ENCODE data around the gene DEPDC5.

DEPDC5 gene

GRCh38 chr22:31915586-31915985 lies 161.8 kb downstream of the DEPDC5 start:
- H3K4me1 Mint-ChIP-seq, result peaks cover 11% of the 10 kb centered on the region
- no peaks in the 10 kb centered on the region for H3K9me3 Mint-ChIP-seq
- no peak overlapping the region for H3K27ac Mint-ChIP-seq
- H3K4me3 Mint-ChIP-seq, result no peak overlapping the region
- CTCF ChIA-PET, result no interaction called here
- DNase-seq, result no peak
- H3K36me3 Mint-ChIP-seq, result no peaks in the 10 kb centered on the region
- H3K27me3 Mint-ChIP-seq, result peaks cover 3% of the 10 kb centered on the region

- Mint-ChIP-seq H3K27ac (no peak overlapping the region), H3K27me3 (peaks cover 3% of the 10 kb centered on the region), H3K4me3 (no peak overlapping the region), H3K36me3 (no peaks in the 10 kb centered on the region), H3K9me3 (no peaks in the 10 kb centered on the region), H3K4me1 (peaks cover 11% of the 10 kb centered on the region)
- CTCF ChIA-PET, result no interaction called here
- peak; percentile 23 for DNase-seq
Measured at GRCh38 chr22:31917227-31917921, 163.6 kb downstream of the DEPDC5 start.

GRCh38 chr22:31919730-31920129 lies 165.9 kb downstream of the DEPDC5 start:
- Mint-ChIP-seq H3K9me3 (no peaks in the 10 kb centered on the region), H3K27ac (no peak overlapping the region), H3K4me1 (peaks cover 22% of the 10 kb centered on the region), H3K27me3 (peaks cover 14% of the 10 kb centered on the region), H3K36me3 (no peaks in the 10 kb centered on the region), H3K4me3 (no peak overlapping the region)
- CTCF ChIA-PET, result interaction anchor here (0.6 kb wide), 1 partner anchor 32 kb away, joined by 3 read pairs; no protein-coding TSS in a partner anchor
- no peak for DNase-seq

GRCh38 chr22:31920306-31920705 lies 166.5 kb downstream of the DEPDC5 start:
- H3K4me3 Mint-ChIP-seq, result no peak overlapping the region
- peaks cover 19% of the 10 kb centered on the region for H3K27me3 Mint-ChIP-seq
- peaks cover 22% of the 10 kb centered on the region for H3K4me1 Mint-ChIP-seq
- CTCF ChIA-PET, result no interaction called here
- no peak for DNase-seq
- no peaks in the 10 kb centered on the region for H3K36me3 Mint-ChIP-seq
- H3K27ac Mint-ChIP-seq, result no peak overlapping the region
- H3K9me3 Mint-ChIP-seq, result no peaks in the 10 kb centered on the region

- Mint-ChIP-seq H3K4me1 (peaks cover 22% of the 10 kb centered on the region), H3K9me3 (no peaks in the 10 kb centered on the region), H3K4me3 (no peak overlapping the region), H3K27ac (no peak overlapping the region), H3K27me3 (peaks cover 27% of the 10 kb centered on the region), H3K36me3 (no peaks in the 10 kb centered on the region)
- CTCF ChIA-PET, result no interaction called here
- no peak for DNase-seq
Measured at GRCh38 chr22:31921106-31921505, 167.3 kb downstream of the DEPDC5 start.

- DNase-seq, result no peak
- Mint-ChIP-seq H3K4me1 (peaks cover 14% of the 10 kb centered on the region), H3K36me3 (no peaks in the 10 kb centered on the region), H3K27ac (no peak overlapping the region), H3K4me3 (no peak overlapping the region), H3K9me3 (no peaks in the 10 kb centered on the region), H3K27me3 (peaks cover 40% of the 10 kb centered on the region)
- CTCF ChIA-PET, result no interaction called here
Measured at GRCh38 chr22:31922534-31922933, 168.7 kb downstream of the DEPDC5 start.

- H3K9me3 Mint-ChIP-seq, result no peaks in the 10 kb centered on the region
- DNase-seq, result no peak
- no peak overlapping the region for H3K4me3 Mint-ChIP-seq
- no peak overlapping the region for H3K27ac Mint-ChIP-seq
- H3K36me3 Mint-ChIP-seq, result no peaks in the 10 kb centered on the region
- peaks cover 46% of the 10 kb centered on the region for H3K27me3 Mint-ChIP-seq
- CTCF ChIA-PET, result no interaction called here
- peaks cover 11% of the 10 kb centered on the region for H3K4me1 Mint-ChIP-seq
Measured at GRCh38 chr22:31923136-31923535, 169.3 kb downstream of the DEPDC5 start.

- no peak for DNase-seq
- Mint-ChIP-seq H3K4me1 (peaks cover 11% of the 10 kb centered on the region), H3K9me3 (no peaks in the 10 kb centered on the region), H3K27me3 (peaks cover 47% of the 10 kb centered on the region), H3K27ac (no peak overlapping the region), H3K4me3 (no peak overlapping the region), H3K36me3 (no peaks in the 10 kb centered on the region)
- CTCF ChIA-PET, result no interaction called here
Measured at GRCh38 chr22:31923747-31924146, 169.9 kb downstream of the DEPDC5 start.

- H3K27ac Mint-ChIP-seq, result no peak overlapping the region
- no peaks in the 10 kb centered on the region for H3K36me3 Mint-ChIP-seq
- DNase-seq, result no peak
- peaks cover 60% of the 10 kb centered on the region for H3K27me3 Mint-ChIP-seq
- peaks cover 11% of the 10 kb centered on the region for H3K4me1 Mint-ChIP-seq
- CTCF ChIA-PET, result no interaction called here
- no peaks in the 10 kb centered on the region for H3K9me3 Mint-ChIP-seq
- H3K4me3 Mint-ChIP-seq, result no peak overlapping the region
Measured at GRCh38 chr22:31925056-31925455, 171.2 kb downstream of the DEPDC5 start.

- CTCF ChIA-PET, result no interaction called here
- H3K4me1 Mint-ChIP-seq, result peaks cover 11% of the 10 kb centered on the region
- DNase-seq, result no peak
- H3K4me3 Mint-ChIP-seq, result no peak overlapping the region
- no peaks in the 10 kb centered on the region for H3K36me3 Mint-ChIP-seq
- H3K9me3 Mint-ChIP-seq, result no peaks in the 10 kb centered on the region
- peaks cover 64% of the 10 kb centered on the region for H3K27me3 Mint-ChIP-seq
- no peak overlapping the region for H3K27ac Mint-ChIP-seq
Measured at GRCh38 chr22:31926024-31926423, 172.2 kb downstream of the DEPDC5 start.

GRCh38 chr22:31926969-31927368 lies 173.2 kb downstream of the DEPDC5 start:
- H3K27me3 Mint-ChIP-seq, result peaks cover 71% of the 10 kb centered on the region
- no peaks in the 10 kb centered on the region for H3K36me3 Mint-ChIP-seq
- no peak overlapping the region for H3K27ac Mint-ChIP-seq
- CTCF ChIA-PET, result interaction anchor here (0.7 kb wide), 1 partner anchor 16 kb away, joined by 3 read pairs; no protein-coding TSS in a partner anchor
- H3K4me1 Mint-ChIP-seq, result peaks cover 11% of the 10 kb centered on the region
- no peaks in the 10 kb centered on the region for H3K9me3 Mint-ChIP-seq
- DNase-seq, result no peak
- no peak overlapping the region for H3K4me3 Mint-ChIP-seq

- no peak overlapping the region for H3K27ac Mint-ChIP-seq
- peaks cover 77% of the 10 kb centered on the region for H3K27me3 Mint-ChIP-seq
- no peak overlapping the region for H3K4me3 Mint-ChIP-seq
- DNase-seq, result no peak
- CTCF ChIA-PET, result interaction anchor here (0.7 kb wide), 1 partner anchor 17 kb away, joined by 3 read pairs; no protein-coding TSS in a partner anchor
- peaks cover 9% of the 10 kb centered on the region for H3K4me1 Mint-ChIP-seq
- no peaks in the 10 kb centered on the region for H3K9me3 Mint-ChIP-seq
- no peaks in the 10 kb centered on the region for H3K36me3 Mint-ChIP-seq
Measured at GRCh38 chr22:31927562-31927961, 173.7 kb downstream of the DEPDC5 start.

- H3K27me3 Mint-ChIP-seq, result peaks cover 85% of the 10 kb centered on the region
- CTCF ChIA-PET, result no interaction called here
- H3K9me3 Mint-ChIP-seq, result no peaks in the 10 kb centered on the region
- H3K4me1 Mint-ChIP-seq, result no peaks in the 10 kb centered on the region
- no peaks in the 10 kb centered on the region for H3K36me3 Mint-ChIP-seq
- H3K27ac Mint-ChIP-seq, result no peak overlapping the region
- no peak for DNase-seq
- H3K4me3 Mint-ChIP-seq, result no peak overlapping the region
Measured at GRCh38 chr22:31929167-31929930, 175.5 kb downstream of the DEPDC5 start.

- Mint-ChIP-seq H3K9me3 (no peaks in the 10 kb centered on the region), H3K36me3 (no peaks in the 10 kb centered on the region), H3K4me3 (no peak overlapping the region), H3K27me3 (peaks cover 78% of the 10 kb centered on the region), H3K4me1 (no peaks in the 10 kb centered on the region), H3K27ac (no peak overlapping the region)
- DNase-seq, result no peak
- CTCF ChIA-PET, result no interaction called here
Measured at GRCh38 chr22:31932863-31933262, 179.0 kb downstream of the DEPDC5 start.

GRCh38 chr22:31933406-31933805 lies 179.6 kb downstream of the DEPDC5 start:
- H3K27ac Mint-ChIP-seq, result no peak overlapping the region
- CTCF ChIA-PET, result no interaction called here

More at GRCh38 chr22:31933406-31933805, 179.6 kb downstream of the DEPDC5 start:
- DNase-seq, result no peak
- H3K27me3 Mint-ChIP-seq, result peaks cover 77% of the 10 kb centered on the region
- no peaks in the 10 kb centered on the region for H3K36me3 Mint-ChIP-seq
- H3K4me1 Mint-ChIP-seq, result no peaks in the 10 kb centered on the region
- no peaks in the 10 kb centered on the region for H3K9me3 Mint-ChIP-seq
- no peak overlapping the region for H3K4me3 Mint-ChIP-seq
